ENCODE results near the gene GEN1.

The GEN1 gene

DNA sequence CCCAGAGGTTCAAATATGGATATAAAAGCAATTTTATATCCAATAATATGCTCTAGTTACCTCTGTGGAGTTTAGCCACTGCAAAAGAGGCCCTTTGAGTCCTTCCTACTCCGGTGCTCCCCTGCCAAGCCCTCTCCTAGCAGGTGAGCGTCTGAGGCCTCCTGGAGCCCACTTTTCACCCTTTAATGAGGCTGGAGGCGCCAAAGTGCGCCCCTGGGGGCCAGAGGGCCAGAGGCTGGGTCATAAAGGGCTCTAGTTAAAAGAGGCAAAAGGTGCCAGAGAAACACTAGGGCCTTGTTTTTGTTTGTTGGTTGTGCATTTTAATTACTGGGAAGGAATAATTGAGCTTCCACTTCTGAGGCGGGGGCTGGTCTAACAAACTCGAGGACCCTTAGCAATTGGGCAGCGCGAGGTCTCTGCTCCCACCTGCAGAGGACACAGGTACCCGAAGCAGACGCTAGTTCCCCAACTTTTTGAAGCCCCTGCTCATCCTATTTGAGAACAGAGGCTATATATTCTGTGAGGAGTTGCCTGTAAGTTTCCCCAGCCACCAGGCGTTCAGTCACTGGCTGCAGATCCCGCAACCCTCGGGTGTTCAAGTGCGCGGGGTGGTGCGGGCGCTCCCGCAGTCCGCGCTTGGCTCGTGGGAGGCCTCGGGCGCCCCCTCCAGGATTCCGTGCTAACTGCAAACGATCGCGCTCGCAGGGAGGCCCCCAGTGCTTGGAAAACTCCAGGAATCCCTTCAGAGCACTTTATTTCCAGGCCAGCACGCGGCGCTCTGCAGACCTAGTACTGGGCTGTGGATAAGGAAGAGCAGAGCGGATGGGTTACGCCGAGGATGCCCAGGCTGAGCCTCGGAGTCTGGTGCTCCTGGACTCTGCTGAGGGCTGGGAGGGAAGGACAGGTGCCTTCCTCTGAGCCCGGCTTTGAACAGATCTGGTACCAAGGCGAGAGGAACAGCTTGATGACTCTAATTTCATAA is 76.4 kb downstream of the GEN1 start:
- H3F3A ChIP-seq (ENCODE audit: low read depth) = no peaks in the 10 kb centered on the region
- no peaks in the 10 kb centered on the region for H3K27me3 ChIP-seq (ENCODE audit: insufficient read depth, low read length, poor library complexity, severe bottlenecking)
- no peaks in the 10 kb centered on the region for H3K36me3 ChIP-seq (ENCODE audit: insufficient read depth, low read length)
- no peaks in the 10 kb centered on the region for H4K20me1 ChIP-seq (ENCODE audit: insufficient read depth, low read length, poor library complexity, severe bottlenecking)
- no peaks in the 10 kb centered on the region for H3K4me1 ChIP-seq (ENCODE audit: insufficient read depth, low read length, poor library complexity, severe bottlenecking)
- H3K79me2 ChIP-seq (ENCODE audit: insufficient read depth, low read length) = no peaks in the 10 kb centered on the region
- no peaks in the 10 kb centered on the region for H3K9me2 ChIP-seq (replicated peaks; ENCODE audit: low read depth, low read length)
- no peaks in the 10 kb centered on the region for H3K9me3 ChIP-seq (ENCODE audit: insufficient read depth, low read depth, low read length)
- TF ChIP-seq EZH2phosphoT487 (IDR thresholded peaks at IDR 0.05; ENCODE audit: borderline replicate concordance) = no peak
- 0 out of 2 replicates have a peak, but pooled peaks have one; percentile 8 for TF ChIP-seq CTCF (conservative IDR thresholded peaks at IDR 0.05; ENCODE audit: low read length)
- H2AFZ ChIP-seq (ENCODE audit: low read length) = no peak overlapping the region
- H3K4me2 ChIP-seq (ENCODE audit: low read depth, low read length, poor library complexity, severe bottlenecking) = no peak overlapping the region
- no peak overlapping the region for H3K9ac ChIP-seq (ENCODE audit: low read depth, low read length, poor library complexity, severe bottlenecking)
- H3K4me3 ChIP-seq (ENCODE audit: low read length, poor library complexity, severe bottlenecking) = no peak overlapping the region

DNA sequence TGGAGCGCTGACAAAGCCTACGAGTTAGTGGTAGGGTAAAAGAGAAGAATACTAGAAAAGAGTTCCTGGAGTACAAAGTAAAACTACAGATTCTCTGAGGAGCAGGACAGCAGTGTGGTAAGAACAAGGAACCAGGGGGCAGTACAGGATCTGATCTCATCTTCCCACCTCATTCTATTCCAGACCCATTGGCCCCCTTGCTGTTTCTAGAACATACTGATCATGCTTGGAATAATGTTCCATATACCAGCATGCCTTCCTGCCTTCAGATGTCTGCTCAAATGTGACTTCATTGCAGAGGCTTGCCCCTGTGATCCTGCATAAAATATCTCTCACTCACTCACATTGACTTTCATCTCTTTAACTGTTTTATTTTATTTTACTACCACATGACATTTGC is 81.6 kb downstream of the GEN1 start:
- Histone ChIP-seq H3K79me2 (ENCODE audit: insufficient read depth, low read length) (no peaks in the 10 kb centered on the region), H3K4me3 (ENCODE audit: low read length, poor library complexity, severe bottlenecking) (no peak overlapping the region), H3F3A (ENCODE audit: low read depth) (no peaks in the 10 kb centered on the region), H3K4me1 (ENCODE audit: insufficient read depth, low read length, poor library complexity, severe bottlenecking) (no peaks in the 10 kb centered on the region), H2AFZ (ENCODE audit: low read length) (no peak overlapping the region), H3K36me3 (ENCODE audit: insufficient read depth, low read length) (no peaks in the 10 kb centered on the region), H4K20me1 (ENCODE audit: insufficient read depth, low read length, poor library complexity, severe bottlenecking) (no peaks in the 10 kb centered on the region), H3K4me2 (ENCODE audit: low read depth, low read length, poor library complexity, severe bottlenecking) (no peak overlapping the region), H3K9me3 (ENCODE audit: insufficient read depth, low read depth, low read length) (no peaks in the 10 kb centered on the region), H3K27me3 (ENCODE audit: insufficient read depth, low read length, poor library complexity, severe bottlenecking) (no peaks in the 10 kb centered on the region), H3K9me2 (replicated peaks; ENCODE audit: low read depth, low read length) (no peaks in the 10 kb centered on the region), H3K9ac (ENCODE audit: low read depth, low read length, poor library complexity, severe bottlenecking) (no peak overlapping the region)
- no peak for TF ChIP-seq CTCF (conservative IDR thresholded peaks at IDR 0.05; ENCODE audit: low read length)
- no peak for TF ChIP-seq EZH2phosphoT487 (IDR thresholded peaks at IDR 0.05; ENCODE audit: borderline replicate concordance)
